Activated T-cell treated with anti-CD3 and anti-CD28 coated beads for 4 hours (primary cell): ENCODE measurements around the gene MAZ.

ENCODE experiments used
- DNase-seq: peaks from one replicate; pipeline ENCODE4 v3.0.0-alpha.2; 2020

The MAZ gene

GRCh38 chr16:29809850-29810698 is 3.7 kb downstream of the MAZ start:
- no peak for DNase-seq

- DNase-seq = no peak
These were observed 4.4 kb downstream of the MAZ start for GRCh38 chr16:29810699-29811169.

- DNase-seq = no peak
These were observed 5.0 kb downstream of the MAZ start for GRCh38 chr16:29811170-29811895.

- no peak for DNase-seq
These were observed 5.8 kb downstream of the MAZ start, which contains the start of gene PRRT2 for GRCh38 chr16:29811896-29812665. Gene PRRT2, plus strand, starts transcription at chr16:29812193. Its CDS starts 862 bp downstream, at chr16:29813055.

GRCh38 chr16:29812754-29813643 is 6.7 kb downstream of the MAZ start:
- no peak for DNase-seq

- DNase-seq = no peak
These were observed 7.6 kb downstream of the MAZ start for GRCh38 chr16:29813644-29814562.

GRCh38 chr16:29814592-29814991 is 8.3 kb downstream of the MAZ start:
- no peak for DNase-seq

GRCh38 chr16:29815032-29815721 is 8.8 kb downstream of the MAZ start:
- no peak for DNase-seq

- peak; percentile 97 for DNase-seq
These were observed 9.7 kb downstream of the MAZ start, which contains the start of gene PAGR1 for GRCh38 chr16:29815793-29816693. Gene PAGR1, plus strand, starts transcription at chr16:29816152. Its CDS starts 374 bp downstream, at chr16:29816526.

- no peak for DNase-seq
These were observed 10.5 kb downstream of the MAZ start for GRCh38 chr16:29816694-29817441.

GRCh38 chr16:29818082-29818481 is 11.8 kb downstream of the MAZ start:
- DNase-seq = no peak

GRCh38 chr16:29819506-29819905 is 13.2 kb downstream of the MAZ start:
- no peak for DNase-seq

- DNase-seq = no peak
These were observed 14.0 kb downstream of the MAZ start, which contains the start of gene MVP for GRCh38 chr16:29820271-29820701. Gene MVP, plus strand, starts transcription at chr16:29820462. Its CDS starts 10,088 bp downstream, at chr16:29830550.

GRCh38 chr16:29820730-29821642 is 14.7 kb downstream of the MAZ start:
- DNase-seq = no peak

GRCh38 chr16:29821643-29822115 is 15.3 kb downstream of the MAZ start:
- DNase-seq = no peak

- no peak for DNase-seq
These were observed 18.3 kb downstream of the MAZ start for GRCh38 chr16:29824589-29825144.
